ENCODE measurements around the gene PCDHB10.
"Not testable (repeated sequence)": the region's sequence is repeated elsewhere in the genome, so short reads cannot be mapped to it uniquely, and the experiment has no call there.

GRCh38 chr5:141152096-141152495, 40.1 kb upstream of the PCDHB10 start:
- TF ChIP-seq CTCF (conservative IDR thresholded peaks at IDR 0.05; ENCODE audit: low read length); EZH2phosphoT487 (IDR thresholded peaks at IDR 0.05; ENCODE audit: borderline replicate concordance, low read depth, low read length): not testable (repeated sequence)

Measured in OCI-LY7 (cell line).